HG03175 (cell line): ENCODE results near the gene CD3G.
A peak's percentile ranks its signal among the peaks of the same experiment; 100 is the strongest.
"Not testable (repeated sequence)": the region's sequence is repeated elsewhere in the genome, so short reads cannot be mapped to it uniquely, and the experiment has no call there.

Experiments
- ATAC-seq: cut with Tn5 transposase; IDR thresholded peaks from one replicate; pipeline ENCODE4 v1.9.1; 2021; ENCODE audit warnings: mild to moderate bottlenecking, moderate library complexity; ENCODE audit not compliant: unreplicated experiment

CD3G gene

DNA sequence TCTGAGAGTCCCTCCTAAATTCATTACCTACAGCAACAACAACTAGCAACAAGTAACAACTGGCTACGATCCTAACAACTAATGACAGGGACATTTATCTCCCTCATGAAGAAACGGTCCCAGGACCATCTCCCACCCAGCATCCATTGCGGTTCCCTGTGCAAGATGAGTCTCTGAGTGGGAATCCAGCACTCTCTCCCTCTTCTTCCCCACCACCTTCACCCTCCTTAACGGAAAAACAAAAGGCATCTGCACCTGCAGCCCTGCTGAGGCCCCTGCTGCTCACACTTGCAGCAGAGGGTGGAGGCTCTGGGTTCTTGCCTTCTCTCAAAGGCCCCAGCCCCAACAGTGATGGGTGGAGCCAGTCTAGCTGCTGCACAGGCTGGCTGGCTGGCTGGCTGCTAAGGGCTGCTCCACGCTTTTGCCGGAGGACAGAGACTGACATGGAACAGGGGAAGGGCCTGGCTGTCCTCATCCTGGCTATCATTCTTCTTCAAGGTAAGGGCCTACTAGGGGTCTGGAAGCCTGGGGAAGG is at the start of gene CD3G:
TSS of gene CD3G (plus strand) at position 364 of the 535 bp plus-strand sequence. CDS start at position 444, 80 bp downstream.
- ATAC-seq: no peak

DNA sequence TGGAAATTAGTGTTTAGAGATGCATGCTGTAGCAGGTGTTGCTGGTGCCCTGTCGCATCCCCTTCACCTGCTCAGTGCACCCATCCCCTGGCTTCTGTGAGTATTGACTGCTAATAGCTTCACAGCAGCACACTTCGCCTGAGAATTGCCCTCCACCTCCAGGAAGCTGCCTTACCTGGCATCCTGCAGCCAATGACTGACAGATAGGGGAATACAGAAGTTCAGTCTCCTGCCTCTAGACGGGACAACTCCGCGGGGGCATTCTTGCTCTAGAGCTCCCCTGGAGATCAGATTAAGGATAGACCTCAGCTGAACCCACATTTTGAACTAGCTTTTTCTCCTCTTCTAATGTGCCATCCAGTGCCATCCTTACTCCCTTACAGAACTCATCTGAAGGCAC is 48.9 kb upstream of the CD3G start:
- no peak for ATAC-seq

DNA sequence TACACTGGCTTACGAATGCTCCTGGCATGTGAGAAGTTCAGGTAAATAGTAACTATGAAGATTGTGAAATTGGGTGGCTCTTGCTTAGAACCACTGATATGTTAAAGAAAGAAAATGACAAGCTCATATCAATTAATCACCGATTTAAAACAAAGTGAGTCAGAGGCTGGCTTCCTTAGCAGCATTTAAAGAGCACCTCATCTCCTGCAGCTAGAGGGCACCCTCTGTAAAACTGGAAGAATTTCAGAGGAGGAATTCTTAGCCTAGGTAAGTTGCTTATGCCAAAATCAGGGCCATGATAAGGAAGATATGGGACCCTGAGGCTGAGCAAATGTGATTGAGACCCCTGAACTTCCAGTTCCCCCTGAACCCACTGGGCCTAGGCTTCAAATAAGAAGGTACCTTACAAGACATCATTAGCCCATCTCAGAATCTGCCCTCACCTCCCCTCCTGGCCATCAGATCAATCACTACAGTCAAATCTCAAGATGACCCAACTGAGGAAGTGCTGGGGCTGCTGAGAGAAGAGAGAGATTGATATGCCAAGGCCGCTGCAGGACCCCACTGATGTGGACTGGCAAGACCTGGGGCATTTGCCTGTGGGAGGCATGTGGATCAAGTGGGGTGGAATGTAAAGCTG is 48.2 kb upstream of the CD3G start:
- ATAC-seq: no peak

DNA sequence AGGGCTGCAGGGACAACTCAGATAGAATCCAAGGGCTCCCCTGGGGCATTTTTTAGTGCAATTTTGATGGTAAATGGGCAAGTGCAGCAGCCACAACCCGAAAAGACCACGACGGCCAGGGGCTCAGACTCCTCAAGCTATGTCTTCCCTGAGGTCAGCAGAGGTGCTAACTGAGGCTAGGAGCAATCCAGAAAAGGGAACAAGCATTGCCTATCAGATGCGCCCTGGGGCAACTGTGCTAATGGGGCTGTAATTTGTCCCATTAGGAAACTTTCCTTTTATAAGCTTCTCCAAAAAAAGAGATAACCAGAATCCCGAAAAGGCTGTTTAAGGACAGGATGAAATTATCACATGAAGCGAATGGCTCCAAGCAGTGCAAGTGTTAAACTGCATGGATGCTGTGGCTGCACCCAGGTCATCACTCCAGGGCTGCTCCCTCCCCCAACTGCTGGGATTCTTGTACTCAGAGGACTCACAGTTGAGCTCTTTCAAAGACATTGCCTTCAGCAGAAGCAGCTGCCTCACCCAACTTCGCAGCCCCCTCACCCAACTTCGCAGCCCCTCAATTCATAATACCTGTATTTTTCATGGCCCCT is 42.4 kb upstream of the CD3G start:
- no peak for ATAC-seq

DNA sequence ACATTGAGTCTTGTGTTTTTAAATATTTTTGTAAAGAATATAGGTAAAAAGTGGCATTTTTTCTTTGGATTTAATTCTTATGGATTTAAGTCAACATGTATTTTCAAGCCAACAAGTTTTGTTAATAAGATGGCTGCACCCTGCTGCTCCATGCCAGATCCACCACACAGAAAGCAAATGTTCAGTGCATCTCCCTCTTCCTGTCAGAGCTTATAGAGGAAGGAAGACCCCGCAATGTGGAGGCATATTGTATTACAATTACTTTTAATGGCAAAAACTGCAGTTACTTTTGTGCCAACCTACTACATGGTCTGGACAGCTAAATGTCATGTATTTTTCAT is 39.9 kb upstream of the CD3G start:
- no peak for ATAC-seq

DNA sequence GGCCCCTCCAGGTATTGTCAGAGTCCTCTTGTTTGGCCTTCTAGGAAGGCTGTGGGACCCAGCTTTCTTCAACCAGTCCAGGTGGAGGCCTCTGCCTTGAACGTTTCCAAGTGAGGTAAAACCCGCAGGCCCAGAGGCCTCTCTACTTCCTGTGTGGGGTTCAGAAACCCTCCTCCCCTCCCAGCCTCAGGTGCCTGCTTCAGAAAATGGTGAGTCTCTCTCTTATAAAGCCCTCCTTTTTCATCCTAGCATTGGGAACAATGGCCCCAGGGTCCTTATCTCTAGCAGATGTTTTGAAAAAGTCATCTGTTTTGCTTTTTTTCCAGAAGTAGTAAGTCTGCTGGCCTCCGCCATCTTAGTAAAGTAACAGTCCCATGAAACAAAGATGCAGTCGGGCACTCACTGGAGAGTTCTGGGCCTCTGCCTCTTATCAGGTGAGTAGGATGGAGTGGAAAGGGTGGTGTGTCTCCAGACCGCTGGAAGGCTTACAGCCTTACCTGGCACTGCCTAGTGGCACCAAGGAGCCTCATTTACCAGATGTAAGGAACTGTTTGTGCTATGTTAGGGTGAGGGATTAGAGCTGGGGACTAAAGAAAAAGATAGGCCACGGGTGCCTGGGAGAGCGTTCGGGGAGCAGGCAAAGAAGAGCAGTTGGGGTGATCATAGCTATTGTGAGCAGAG is 39.4 kb upstream of the CD3G start, which contains the start of gene CD3E:
TSS of gene CD3E (plus strand) at position 163 of the 681 bp plus-strand sequence. CDS start at position 386, 223 bp downstream.
- no peak for ATAC-seq

DNA sequence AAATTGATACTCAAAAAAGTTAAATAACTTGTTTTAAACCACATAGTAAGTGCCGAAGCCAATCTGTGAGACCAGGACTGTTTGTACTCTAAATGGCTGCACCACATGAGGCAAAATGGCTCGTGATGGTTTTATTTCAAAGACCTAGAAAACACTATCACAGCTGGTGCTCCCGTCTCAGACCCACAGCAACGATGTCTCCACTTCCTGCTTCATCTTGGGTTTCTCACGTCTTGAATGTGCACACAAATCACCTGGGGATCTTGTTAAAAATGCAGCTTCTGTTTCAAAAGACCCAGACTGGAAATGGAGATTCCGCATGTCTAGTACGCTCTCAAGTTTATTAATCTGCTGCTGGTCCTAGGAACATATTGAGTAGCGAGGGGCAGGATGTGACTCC is 38.4 kb upstream of the CD3G start:
- no peak for ATAC-seq

DNA sequence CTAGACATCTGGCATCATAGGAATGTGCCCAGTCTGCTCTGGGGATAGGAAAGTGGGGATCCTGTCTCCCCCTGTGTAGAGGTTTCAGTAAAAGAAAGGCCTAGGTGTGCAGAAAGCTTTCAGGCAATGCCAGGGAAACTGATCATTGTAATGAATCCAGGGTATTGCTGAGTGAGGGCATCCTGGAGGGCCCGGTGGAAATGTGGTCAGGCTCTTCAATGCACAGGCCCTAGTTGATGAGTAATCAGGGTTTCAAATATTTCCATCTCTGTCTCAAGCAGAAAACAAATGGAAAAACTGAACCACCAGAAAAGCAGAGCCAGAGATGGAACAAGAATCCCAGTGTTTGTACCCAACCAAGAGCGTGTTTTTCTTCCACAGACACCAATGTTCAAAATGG is 37.6 kb upstream of the CD3G start:
- no peak for ATAC-seq

DNA sequence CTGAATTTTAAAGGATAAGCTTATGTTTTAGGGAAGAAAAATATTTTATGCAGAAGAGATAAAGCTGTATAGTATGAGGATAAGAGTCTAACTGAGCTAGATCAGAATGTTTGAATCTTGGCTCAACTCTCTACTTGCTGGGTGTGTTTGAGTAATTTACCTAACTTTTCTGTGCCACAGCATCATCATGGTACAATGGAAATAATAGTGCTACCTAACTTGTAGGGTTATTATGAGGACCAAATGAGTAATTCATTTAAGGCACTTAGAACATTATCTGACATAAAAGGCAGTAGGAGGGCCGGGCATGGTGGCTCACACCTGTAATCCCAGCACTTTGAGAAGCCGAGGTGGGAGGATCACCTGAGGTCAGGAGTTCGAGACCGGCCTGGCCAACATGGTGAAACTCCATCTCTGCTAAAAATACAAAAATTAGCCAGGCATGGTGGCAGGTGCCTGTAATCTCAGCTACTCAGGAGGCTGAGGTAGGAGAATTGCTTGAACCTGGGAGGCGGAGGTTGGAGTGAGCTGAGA is 35.1 kb upstream of the CD3G start:
- ATAC-seq: not testable (repeated sequence)

DNA sequence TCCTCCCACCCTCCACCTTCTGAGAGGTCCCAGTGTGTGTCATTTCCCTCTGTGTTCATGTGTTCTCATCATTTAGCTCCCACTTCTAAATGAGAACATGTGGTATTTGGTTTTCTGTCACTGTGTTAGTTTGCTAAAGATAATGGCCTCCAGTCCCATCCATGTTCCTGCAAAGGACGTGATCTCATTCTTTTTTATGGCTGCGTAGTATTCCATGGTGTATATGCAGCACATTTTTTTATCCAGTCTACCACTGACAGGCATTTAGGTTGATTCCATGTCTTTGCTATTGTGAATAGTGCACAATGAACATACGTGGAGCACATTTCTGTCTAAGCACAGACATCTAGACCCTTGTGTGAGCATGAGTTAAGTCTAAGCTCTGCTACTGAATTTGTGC is 33.9 kb upstream of the CD3G start:
- ATAC-seq: no peak

DNA sequence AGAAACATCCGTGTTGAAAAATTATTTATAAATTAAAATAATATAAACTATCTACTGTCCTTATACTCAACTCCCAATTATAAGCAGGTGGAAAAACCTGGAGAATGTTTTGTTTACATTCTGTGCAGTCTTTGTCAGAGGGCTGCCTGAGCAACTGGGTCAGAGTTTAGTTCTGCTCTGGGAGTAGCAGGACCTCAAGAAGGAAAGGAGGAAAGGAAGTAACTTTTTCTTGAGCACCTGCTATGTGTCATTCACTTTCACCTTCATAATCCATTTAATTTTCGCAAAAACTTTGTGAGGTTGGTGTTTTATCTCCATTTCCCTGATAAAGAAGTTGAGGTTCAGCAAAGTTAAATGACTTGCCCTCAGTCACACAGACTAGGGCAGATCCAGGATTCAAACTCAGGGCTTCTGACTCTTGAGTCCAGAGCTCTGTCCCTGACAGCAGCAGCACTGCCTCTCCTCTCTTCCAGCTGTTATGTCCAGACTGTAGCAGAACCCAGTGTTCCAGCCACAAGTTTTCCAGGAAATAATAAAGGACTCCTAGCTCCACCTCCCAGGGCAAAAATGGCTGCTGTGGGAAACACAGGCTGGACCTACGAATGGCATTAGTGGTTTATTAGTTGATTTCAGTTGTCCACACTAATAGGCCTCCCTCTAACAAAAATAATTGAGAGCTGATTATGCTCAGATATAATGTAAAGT is 33.2 kb upstream of the CD3G start:
- ATAC-seq: no peak

DNA sequence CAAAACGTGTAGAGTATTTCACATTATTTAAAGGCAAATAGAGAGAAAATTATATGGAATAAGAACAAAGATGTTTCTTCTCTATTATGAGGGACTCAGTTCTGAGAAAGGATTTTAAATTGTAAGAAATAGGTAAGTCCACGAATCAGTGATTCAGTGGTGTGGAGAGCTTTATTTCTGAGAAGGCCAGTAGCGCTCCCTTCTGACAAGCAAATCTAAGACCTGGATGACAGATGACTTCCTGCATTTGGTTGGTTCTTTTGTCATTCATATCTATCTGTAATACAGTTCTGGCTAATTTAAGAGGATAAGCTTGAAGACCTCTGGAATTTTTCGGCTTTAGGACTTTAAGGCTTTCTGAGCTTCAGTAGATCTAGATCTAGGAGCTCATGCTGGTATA is 32.6 kb upstream of the CD3G start:
- no peak for ATAC-seq

DNA sequence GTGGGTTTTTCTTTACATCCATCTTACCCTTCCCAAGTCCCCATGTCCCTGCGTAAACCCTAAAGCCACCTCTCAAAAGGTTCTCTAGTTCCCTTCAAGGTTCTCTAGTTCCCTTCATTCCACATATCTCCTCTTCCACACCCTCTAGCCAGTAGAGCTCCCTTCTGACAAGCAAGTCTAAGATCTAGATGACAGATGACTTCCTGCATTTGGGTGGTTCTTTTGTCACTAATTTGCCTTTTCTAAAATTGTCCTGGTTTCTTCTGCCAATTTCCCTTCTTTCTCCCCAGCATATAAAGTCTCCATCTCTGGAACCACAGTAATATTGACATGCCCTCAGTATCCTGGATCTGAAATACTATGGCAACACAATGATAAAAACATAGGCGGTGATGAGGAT is 31.8 kb upstream of the CD3G start:
- no peak for ATAC-seq

DNA sequence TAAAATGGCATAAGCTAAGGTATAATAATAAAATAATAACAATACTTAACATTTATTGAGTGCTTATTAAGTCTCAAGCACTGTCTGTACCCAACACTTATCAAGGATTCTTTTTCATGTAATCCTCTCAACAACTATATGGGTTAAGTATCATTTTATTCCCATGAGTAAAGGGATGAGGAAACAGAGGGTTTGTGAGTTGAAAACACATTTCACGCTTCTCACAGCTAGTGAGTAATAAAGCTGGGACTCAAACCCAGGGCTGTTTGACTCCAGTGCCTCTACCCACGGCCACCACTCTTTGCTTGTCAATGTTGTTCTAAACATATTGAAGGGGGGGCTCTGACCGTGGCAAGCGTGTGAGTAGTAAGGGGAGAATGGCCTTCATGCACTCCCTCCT is 30.9 kb upstream of the CD3G start:
- no peak for ATAC-seq

DNA sequence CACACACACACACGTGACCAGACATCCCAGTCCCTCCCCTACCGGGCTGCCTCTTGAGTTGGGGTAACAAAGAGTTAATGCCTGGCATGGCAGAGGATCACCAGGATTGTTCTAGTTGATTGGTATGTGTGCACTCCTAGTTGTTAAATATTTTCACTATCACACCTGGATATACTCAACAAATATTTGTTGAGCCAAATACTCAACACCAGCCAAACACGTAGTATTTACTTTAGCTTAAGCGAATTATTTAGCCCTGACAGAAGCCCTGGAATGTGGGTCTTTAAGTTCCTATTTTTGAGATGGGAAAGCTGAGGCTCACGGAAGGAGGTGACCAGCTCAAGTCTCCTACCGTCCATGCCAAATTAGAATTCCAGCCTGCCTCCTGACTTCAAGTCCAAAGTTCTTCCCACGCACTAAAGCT is 29.1 kb upstream of the CD3G start:
- no peak for ATAC-seq

DNA sequence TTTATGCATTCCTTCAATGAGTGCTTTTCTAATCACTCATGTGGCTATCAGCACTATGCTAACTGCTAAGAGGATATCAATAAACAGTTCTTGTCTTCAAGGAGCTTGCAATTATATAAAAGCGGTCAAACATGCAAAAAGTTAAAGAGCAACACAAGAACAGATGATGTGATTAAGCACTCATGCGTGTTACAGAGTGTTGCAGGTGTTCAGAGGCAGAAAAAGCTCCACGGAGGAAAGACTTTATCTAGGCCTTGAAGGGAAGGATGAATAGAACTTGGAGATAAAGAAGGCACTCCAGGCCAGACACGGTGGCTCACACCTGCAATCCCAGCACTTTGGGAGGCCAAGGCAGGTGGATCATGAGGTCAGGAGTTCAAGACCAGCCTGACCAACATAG is 26.0 kb upstream of the CD3G start:
- ATAC-seq: no peak

DNA sequence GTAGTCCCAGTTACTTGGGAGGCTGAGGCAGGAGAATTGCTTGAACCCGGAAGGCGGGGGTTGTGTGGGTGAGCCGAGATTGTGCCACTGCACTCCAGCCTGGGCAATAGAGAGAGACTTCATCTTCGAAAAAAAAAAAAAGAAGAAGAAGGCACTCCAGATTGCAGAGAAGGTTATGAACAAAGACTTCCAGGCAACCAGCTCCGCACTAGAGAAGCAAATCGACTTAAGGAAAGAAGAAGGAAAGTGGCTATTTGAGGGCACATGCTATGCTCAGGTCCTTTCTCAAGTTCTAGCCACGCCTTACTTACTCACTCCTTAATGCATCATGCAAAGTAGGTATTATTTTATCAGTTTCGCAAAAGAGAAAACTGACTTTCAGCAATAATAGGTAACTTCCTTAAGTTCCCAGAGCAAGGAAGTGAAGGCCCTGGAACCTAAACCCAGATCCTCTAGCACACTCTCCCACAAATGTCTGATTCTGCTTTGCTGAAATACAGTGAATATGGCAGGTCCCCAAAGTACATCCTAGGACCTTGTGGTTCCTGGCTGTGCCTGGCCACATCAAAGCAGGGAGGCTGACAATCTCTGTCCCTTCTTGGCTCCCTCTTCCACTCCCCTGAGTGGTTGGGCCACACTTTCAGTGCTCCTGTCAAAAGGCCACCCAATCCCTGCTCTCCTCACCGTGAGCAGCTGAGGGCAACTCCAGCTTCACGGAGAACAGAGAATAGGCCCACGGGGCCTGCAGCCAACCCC is 25.4 kb upstream of the CD3G start:
- ATAC-seq: no peak

DNA sequence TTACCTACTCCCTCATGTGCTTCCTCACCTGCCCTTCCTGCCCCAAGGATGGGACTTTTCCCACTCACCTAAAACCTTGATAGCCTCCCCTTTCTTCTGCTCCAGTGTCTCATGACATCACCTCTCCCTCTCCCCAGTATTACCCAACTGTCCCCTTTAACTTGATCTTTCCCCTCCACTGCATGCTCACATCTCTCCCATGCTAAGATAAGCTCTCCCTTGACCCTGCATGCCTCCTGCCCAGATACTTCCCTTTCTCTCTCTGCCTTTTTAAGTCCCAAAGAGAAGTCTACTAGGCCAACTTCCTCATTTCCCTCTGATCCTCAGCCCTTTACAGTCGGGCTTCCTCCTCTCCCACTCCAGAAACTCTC is 24.8 kb upstream of the CD3G start:
- ATAC-seq: no peak

DNA sequence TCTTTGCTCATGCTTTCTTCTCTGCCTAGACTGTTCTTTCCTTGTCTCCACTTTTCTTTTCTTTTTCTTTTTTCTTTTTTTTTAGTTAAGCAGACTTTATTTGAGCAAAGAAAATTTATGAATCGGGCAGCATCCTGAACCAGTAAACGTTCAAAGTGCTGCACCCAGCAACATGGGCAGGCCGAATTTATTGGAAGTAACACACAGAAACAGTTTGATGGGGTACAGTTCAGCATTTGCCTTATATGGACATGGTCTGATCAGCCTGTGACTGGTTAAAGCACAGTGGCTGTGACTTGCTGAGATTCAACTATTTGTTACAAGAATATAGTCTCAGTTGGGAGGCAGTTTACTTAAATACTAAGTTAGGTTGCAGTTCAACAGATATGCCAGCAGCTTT is 23.6 kb upstream of the CD3G start:
- no peak for ATAC-seq

DNA sequence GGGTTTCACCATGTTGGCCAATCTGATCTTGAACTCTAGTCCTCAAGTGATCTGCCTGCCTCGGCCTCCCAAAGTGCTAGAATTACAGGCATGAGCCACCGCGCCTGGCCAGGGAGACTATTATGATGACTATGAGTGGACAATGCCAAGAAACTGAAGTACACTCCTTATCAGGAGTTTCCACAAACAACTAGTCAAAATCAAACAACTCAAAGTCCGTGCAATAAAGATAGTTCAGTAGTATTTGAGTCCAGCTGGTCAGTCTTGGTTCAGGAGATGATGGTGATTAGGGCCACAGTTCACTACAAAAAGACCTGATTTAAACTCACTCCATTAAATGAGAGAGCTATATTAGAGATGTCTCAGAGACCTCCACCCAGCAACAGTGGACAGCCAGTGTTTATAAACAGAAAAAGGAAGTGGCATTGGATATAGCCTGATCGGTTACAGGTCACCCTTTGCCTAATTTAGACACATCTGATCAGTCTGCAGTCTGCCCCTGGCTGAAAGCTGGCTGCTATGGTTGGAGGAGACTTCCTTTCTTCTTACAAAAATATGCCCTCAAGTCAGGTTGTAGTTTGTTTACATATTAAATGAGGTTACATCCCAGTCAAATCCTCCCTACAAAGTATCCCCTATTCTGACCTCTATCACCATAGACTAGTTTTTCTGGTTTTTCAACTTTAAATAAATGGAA is 22.6 kb upstream of the CD3G start:
- ATAC-seq: peak; percentile 43
